NCI-H2029 (cell line): ENCODE results near the gene GRID1.

Experiments used
- DNase-seq: peaks from one replicate; lab custom pipeline; 2025; lab: John Stamatoyannopoulos, UW

Gene GRID1

GRCh38 chr10:86337121-86337601 is 29.4 kb downstream of the GRID1 start:
- no peak for DNase-seq

- DNase-seq, result no peak
Measured at GRCh38 chr10:86336341-86336740, 30.3 kb downstream of the GRID1 start.

- DNase-seq, result no peak
Measured at GRCh38 chr10:86335831-86336230, 30.8 kb downstream of the GRID1 start.

GRCh38 chr10:86335257-86335656 is 31.3 kb downstream of the GRID1 start:
- no peak for DNase-seq

- DNase-seq, result peak; percentile 24
Measured at GRCh38 chr10:86334488-86335085, 32.0 kb downstream of the GRID1 start.

- DNase-seq, result peak; percentile 59
Measured at GRCh38 chr10:86333826-86334487, 32.6 kb downstream of the GRID1 start.

- DNase-seq, result no peak
Measured at GRCh38 chr10:86331861-86332260, 34.7 kb downstream of the GRID1 start.

GRCh38 chr10:86330778-86331763 is 35.5 kb downstream of the GRID1 start:
- DNase-seq, result no peak

GRCh38 chr10:86329896-86330680 is 36.5 kb downstream of the GRID1 start:
- no peak for DNase-seq

GRCh38 chr10:86329093-86329710 is 37.4 kb downstream of the GRID1 start:
- no peak for DNase-seq

- DNase-seq, result no peak
Measured at GRCh38 chr10:86327954-86328725, 38.5 kb downstream of the GRID1 start.

GRCh38 chr10:86325158-86325557 is 41.4 kb downstream of the GRID1 start:
- DNase-seq, result no peak

GRCh38 chr10:86321568-86321967 is 45.0 kb downstream of the GRID1 start:
- peak; percentile 3 for DNase-seq

GRCh38 chr10:86319676-86320075 is 46.9 kb downstream of the GRID1 start:
- no peak for DNase-seq

GRCh38 chr10:86317949-86318725 is 48.5 kb downstream of the GRID1 start:
- DNase-seq, result no peak

- DNase-seq, result no peak
Measured at GRCh38 chr10:86316990-86317389, 49.6 kb downstream of the GRID1 start.

- DNase-seq, result no peak
Measured at GRCh38 chr10:86316274-86316835, 50.2 kb downstream of the GRID1 start.

- DNase-seq, result no peak
Measured at GRCh38 chr10:86315549-86315942, 51.0 kb downstream of the GRID1 start.
